K562 (cell line): Measurements from ENCODE around the gene MYADM. TPM values are rescaled to one million over a fixed set of nuclear protein-coding genes. Genes with fewer than 3 reads are reported as not detected.

Experiments
- ATAC-seq: fragments of 200-7000 bp; cut with Tn5 transposase; 3 replicates; pipeline ENCODE4 v1.9.1; 2020; ENCODE audit warnings: moderate library complexity
- BruUV-seq: library from RNA; stranded (reverse); fragments of 400-500 nt; replicated peaks from 2 replicates; lab custom pipeline; 2021; lab: Mats Ljungman, UMichigan
- CTCF ChIA-PET: fragments of 300-600 bp; formaldehyde crosslinking; extraction: SDS; loops from one replicate; lab custom pipeline; 2021; ENCODE audit warnings: low intra/inter-chr PET ratio; lab: Yijun Ruan, JAX
- POLR2A ChIA-PET: fragments of 300-600, 350-650 bp; sonication (Branson Sonifier 250); formaldehyde crosslinking; extraction: SDS; loops from one replicate; lab custom pipeline; 2021; ENCODE audit warnings: antibody characterized with exemption, inconsistent platforms; lab: Yijun Ruan, JAX
- DNase-seq, 4 experiments: peaks; one replicate each; pipeline versions ENCODE4 v3.0.0 to v3.0.0-alpha.2; 2011 to 2018; ENCODE audit warnings: low spot score in 3 of 4, mixed read lengths in 3 of 4; ENCODE audit errors: extremely low read depth in 1 of 4
- FAIRE-seq: peaks from 2 replicates; lab custom pipeline; 2011; peaks lifted over from hg19 to GRCh38; lab: Jason Lieb, UNC
- H2AFZ ChIP-seq: 2 replicates; pipeline ENCODE4 v1.6.0; 2011; ENCODE audit warnings: low read depth, low read length, control low read depth, inconsistent platforms
- H3K27ac ChIP-seq: fragments of 200-600 bp; 3 replicates; pipeline ENCODE4 v1.8.0; 2011; ENCODE audit warnings: low read depth, mild to moderate bottlenecking, control low read depth, inconsistent platforms, low read length, moderate library complexity, mixed read lengths; ENCODE audit errors: extremely low read depth
- H3K27me3 ChIP-seq, 2 experiments: fragments of 300-600 bp in 1 of 2; 2 replicates in 1 of 2; 3 replicates in 1 of 2; pipeline versions ENCODE4 v1.6.0 to v1.8.0; 2011; ENCODE audit warnings: inconsistent platforms in 2 of 2, low read length in 2 of 2, mild to moderate bottlenecking in 1 of 2, mixed read lengths in 1 of 2, moderate library complexity in 1 of 2; ENCODE audit not compliant: control insufficient read depth in 2 of 2, insufficient read depth in 2 of 2
- H3K36me3 ChIP-seq: fragments of 300-600 bp; 3 replicates; pipeline ENCODE4 v1.8.0; 2011; ENCODE audit warnings: mild to moderate bottlenecking, low read length, inconsistent platforms; ENCODE audit not compliant: control insufficient read depth, insufficient read depth
- H3K4me1 ChIP-seq, 2 experiments: fragments of 200-600 bp in 1 of 2; replicated peaks in 1 of 2; 2 replicates in 1 of 2; 3 replicates in 1 of 2; pipeline versions ENCODE4 v1.5.1 to v1.8.0; 2011; ENCODE audit warnings: inconsistent platforms in 2 of 2, low read length in 2 of 2, mild to moderate bottlenecking in 1 of 2, mixed read lengths in 1 of 2, moderate library complexity in 1 of 2; ENCODE audit not compliant: control insufficient read depth in 2 of 2, insufficient read depth in 2 of 2
- H3K4me2 ChIP-seq: 2 replicates; pipeline ENCODE4 v1.6.1; 2011; ENCODE audit warnings: low read length, control low read depth, inconsistent platforms, mixed read lengths; ENCODE audit not compliant: insufficient read depth
- H3K4me3 ChIP-seq: fragments of 200-600 bp; sonication (generic), shearing (Covaris generic); 2 replicates; pipeline ENCODE4 v1.5.1; 2016; ENCODE audit warnings: control low read depth, inconsistent platforms
- H3K79me2 ChIP-seq: fragments of 200-600 bp; 3 replicates; pipeline ENCODE4 v1.8.0; 2011; ENCODE audit warnings: low read length, inconsistent platforms; ENCODE audit not compliant: control insufficient read depth, insufficient read depth
- H3K9ac ChIP-seq, 2 experiments: 2 replicates each; pipeline versions ENCODE4 v1.6.0 to v1.6.1; 2011; ENCODE audit warnings: low read depth in 2 of 2, low read length in 2 of 2, control low read depth in 1 of 2, inconsistent platforms in 1 of 2, mild to moderate bottlenecking in 1 of 2, mixed read lengths in 1 of 2; ENCODE audit not compliant: insufficient read depth in 1 of 2
- H3K9me1 ChIP-seq: one replicate; pipeline ENCODE4 v1.6.0; 2011; ENCODE audit warnings: inconsistent platforms, mild to moderate bottlenecking, low read length, moderate library complexity; ENCODE audit not compliant: control insufficient read depth, insufficient read depth
- H3K9me3 ChIP-seq: replicated peaks from 2 replicates; pipeline ENCODE4 v1.5.1; 2011; ENCODE audit warnings: low read depth, low read length, inconsistent platforms; ENCODE audit not compliant: control insufficient read depth, insufficient read depth
- H4K20me1 ChIP-seq: replicated peaks from 2 replicates; pipeline ENCODE4 v1.6.1; 2011; ENCODE audit warnings: low read length, inconsistent platforms, mixed read lengths; ENCODE audit not compliant: control insufficient read depth, insufficient read depth
- ADNP ChIP-seq: fragments of 200-800 bp; sonication (Bioruptor generic); IDR thresholded peaks from 2 replicates; pipeline ENCODE4 v1.6.1; 2016; ENCODE audit warnings: missing genetic modification characterization, missing compliant biosample characterization
- ATF7 ChIP-seq: fragments of 450-650 bp; IDR thresholded peaks from 2 replicates; pipeline ENCODE4 v1.7.1; 2014; ENCODE audit warnings: mild to moderate bottlenecking, moderate library complexity
- CTBP1 ChIP-seq: fragments of 450-650 bp; IDR thresholded peaks from 2 replicates; pipeline ENCODE4 v1.6.1; 2016; ENCODE audit warnings: borderline replicate concordance
- DACH1 ChIP-seq: fragments of 450-650 bp; IDR thresholded peaks from 2 replicates; pipeline ENCODE4 v1.6.1; 2018; ENCODE audit not compliant: partially characterized antibody
- DDX20 ChIP-seq: fragments of 450-650 bp; IDR thresholded peaks from 2 replicates; pipeline ENCODE4 v1.6.1; 2016; ENCODE audit warnings: missing genetic modification characterization, low read depth, mild to moderate bottlenecking, missing compliant biosample characterization, moderate library complexity
- FOXA1 ChIP-seq: fragments of 450-650 bp; IDR thresholded peaks from 2 replicates; pipeline ENCODE4 v1.6.1; 2016; ENCODE audit warnings: mild to moderate bottlenecking, borderline replicate concordance
- FUS ChIP-seq: fragments of 200-400 bp; formaldehyde crosslinking; optimal IDR thresholded peaks from 2 replicates; pipeline ENCODE3; 2017; ENCODE audit warnings: low read depth, low read length
- HOXB6 ChIP-seq: fragments of 250-450 bp; sonication (Bioruptor Pico); IDR thresholded peaks from 2 replicates; pipeline ENCODE4 v1.5.1; 2022; ENCODE audit warnings: mild to moderate bottlenecking, borderline replicate concordance
- KLF6 ChIP-seq: fragments of 250-450 bp; sonication (Bioruptor Pico); IDR thresholded peaks from 2 replicates; pipeline ENCODE4 v1.4.0; 2020; ENCODE audit warnings: mild to moderate bottlenecking, moderate library complexity, borderline replicate concordance
- NFE2 ChIP-seq: IDR thresholded peaks from 2 replicates; pipeline ENCODE4 v1.6.1; 2014; ENCODE audit warnings: antibody characterized with exemption, low read depth
- NRF1 ChIP-seq, 2 experiments: fragments of 450-650 bp; IDR thresholded peaks in 1 of 2; conservative IDR thresholded peaks in 1 of 2; 2 replicates each; pipeline ENCODE4 v1.6.1; 2014; ENCODE audit warnings: mild to moderate bottlenecking in 2 of 2
- PHF20 ChIP-seq: fragments of 450-650 bp; IDR thresholded peaks from 2 replicates; pipeline ENCODE4 v1.6.1; 2018; ENCODE audit not compliant: partially characterized antibody
- PHF21A ChIP-seq: fragments of 450-650 bp; IDR thresholded peaks from 2 replicates; pipeline ENCODE4 v1.6.1; 2017; ENCODE audit warnings: low read depth, borderline replicate concordance
- POLR3A ChIP-seq: IDR thresholded peaks from 2 replicates; pipeline ENCODE4 v1.6.1; 2011; ENCODE audit warnings: borderline replicate concordance, mild to moderate bottlenecking, moderate library complexity; ENCODE audit not compliant: insufficient read length, insufficient read depth; ENCODE audit errors: extremely low read depth
- PURB ChIP-seq: sonication (generic); formaldehyde crosslinking; IDR thresholded peaks from 2 replicates; pipeline ENCODE4 v1.9.0; 2021; ENCODE audit warnings: low read depth, mild to moderate bottlenecking, missing genetic modification reagents
- RBFOX2 ChIP-seq: fragments of 200-400 bp; formaldehyde crosslinking; IDR thresholded peaks from 2 replicates; pipeline ENCODE4 v1.6.1; 2017; ENCODE audit warnings: low read depth, mild to moderate bottlenecking, low read length, moderate library complexity
- RCOR1 ChIP-seq, 2 experiments: IDR thresholded peaks; 2 replicates each; pipeline ENCODE4 v1.6.1; 2012; ENCODE audit warnings: low read depth in 2 of 2, low read length in 2 of 2, borderline replicate concordance in 1 of 2, improper control_type of control experiment in 1 of 2
- TCF3 ChIP-seq: sonication (generic); formaldehyde crosslinking; IDR thresholded peaks from 2 replicates; pipeline ENCODE4 v1.4.0; 2020; ENCODE audit warnings: mild to moderate bottlenecking, missing genetic modification reagents
- TSC22D4 ChIP-seq: fragments of 450-650 bp; IDR thresholded peaks from 2 replicates; pipeline ENCODE4 v1.6.1; 2016; ENCODE audit warnings: missing genetic modification characterization, missing biosample characterization, control low read depth
- ZSCAN29 ChIP-seq: fragments of 450-650 bp; IDR thresholded peaks from 2 replicates; pipeline ENCODE4 v1.6.1; 2017
- WGBS: fragments of 100-300 bp; shearing (Covaris generic); methylation state at CpG from one replicate; pipeline ENCODE4 v1.1.6; 2016; ENCODE audit warnings: low coverage, mixed read lengths; ENCODE audit not compliant: insufficient coverage; ENCODE audit errors: missing lambda C conversion rate; 5-methylcytosine and 5-hydroxymethylcytosine counted together
- in situ Hi-C: fragments of 300-500 bp; cut with MboI; formaldehyde crosslinking; loops from 4 replicates; pipeline ENCODE4 v1.15.0; 2018; ENCODE audit warnings: inconsistent platforms, mixed read lengths
- intact Hi-C: fragments of 100-400 bp; cut with micrococcal nuclease; formaldehyde crosslinking; loops from 2 replicates; pipeline ENCODE4 v1.14.2; 2022
- polyA plus RNA-seq, 8 experiments: library from polyadenylated mRNA; depleted of rRNA in 4 of 8; stranded (reverse) in 5 of 8; unstranded in 3 of 8; fragments of >200 nt; fragmentation: Nextera tagmentation in 2 of 8; fragmentation: Illumina TruSeq in 1 of 8; extraction: Ambion mirVana in 2 of 8; extraction: Trizol in 1 of 8; gene quantifications; 2 replicates each; pipeline versions ENCODE4 v1.2.1 to v1.2.3, GENCODE V29; 2011 to 2014; ENCODE audit warnings: inconsistent platforms in 1 of 8, missing spikeins in 1 of 8
- total RNA-seq, 7 experiments: library from RNA; depleted of rRNA in 6 of 7; stranded (reverse); fragments of >200 nt in 6 of 7; fragmentation: Illumina TruSeq in 2 of 7; extraction: Trizol in 2 of 7; gene quantifications; 2 replicates each; pipeline versions ENCODE4 v1.2.1 to v1.2.3, GENCODE V29; 2011 to 2021; ENCODE audit warnings: low replicate concordance in 1 of 7
- TF ChIP-seq, protein P1 (sequence below): IDR thresholded peaks from 2 replicates; pipeline ENCODE4 v1.6.1; 2011; ENCODE audit not compliant: insufficient read length; ENCODE audit errors: extremely low read depth
- TF ChIP-seq, protein P2 (sequence below): fragments of 250-450 bp; sonication (Bioruptor Pico); IDR thresholded peaks from 2 replicates; pipeline ENCODE4 v1.8.0; 2022; ENCODE audit warnings: moderate library complexity, mild to moderate bottlenecking, inconsistent platforms
- TF ChIP-seq, protein P3 (sequence below): sonication (generic); formaldehyde crosslinking; IDR thresholded peaks from 2 replicates; pipeline ENCODE4 v1.8.0; 2022; ENCODE audit warnings: mild to moderate bottlenecking, missing genetic modification reagents

The MYADM gene
- total and polyA plus RNA-seq, 9 of the 15 experiments (the other 6 are each of a cell fraction or from before 2014, with no cell fraction given): 4.5 to 70.3 (median 14.4) TPM

DNA sequence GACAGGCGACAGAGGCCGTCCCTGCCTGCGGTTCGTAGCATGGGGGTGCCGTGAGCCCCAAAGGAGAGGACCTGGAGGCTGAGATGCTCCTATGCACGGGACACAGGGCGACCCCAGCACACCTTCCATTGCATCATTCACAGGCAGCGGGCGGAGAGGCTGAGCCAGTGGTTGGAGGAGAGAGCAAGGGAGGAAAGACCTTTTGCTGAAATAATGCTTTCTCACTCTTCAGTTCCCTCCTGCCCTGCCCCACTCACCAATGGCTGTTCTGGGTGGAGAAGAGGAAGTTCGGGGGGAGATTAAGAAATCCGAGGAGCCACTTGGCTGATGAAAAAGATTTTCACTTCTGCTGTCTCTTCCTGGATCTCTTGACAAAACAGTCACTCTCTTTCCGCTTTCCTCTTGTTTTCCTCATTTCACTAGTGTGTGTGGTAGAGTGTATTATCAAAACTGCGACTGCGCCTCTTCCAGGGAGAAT is 43.5 kb upstream of the MYADM start, which contains the start of gene NLRP12:
NLRP12 (minus strand) TSS at position 181 of the 478 bp plus-strand sequence; CDS start at position 41, 140 bp downstream.
- DNase-seq: no peak
- Histone ChIP-seq H3K4me2 (0 out of 2 replicates have a peak within 1 kb of the TSS, but pooled peaks have one; percentile 18), H3K9me3 (no peaks in the 10 kb centered on the region), H3K9ac (peak within 1 kb of the TSS in 1 of 2 experiments; percentile 64; a peak in 1 of 4 replicates), H2AFZ (no peak within 1 kb of the TSS), H3K27me3 (peaks cover 4 to 26% of the 10 kb centered on the region in 2 experiments; a peak in 3 of 5 replicates), H3K4me1 (no peaks in the 10 kb centered on the region; a peak in 1 of 5 replicates), H3K27ac (no peak within 1 kb of the TSS), H3K36me3 (no peaks in the 10 kb centered on the region), H3K79me2 (no peaks in the 10 kb centered on the region), H4K20me1 (no peaks in the 10 kb centered on the region), H3K4me3 (no peak within 1 kb of the TSS), H3K9me1 (no peaks in the 10 kb centered on the region)
- in situ Hi-C loops: no loop called here
- intact Hi-C loops: no loop called here
- POLR2A ChIA-PET: no interaction called here
- CTCF ChIA-PET: no interaction called here
- peak; percentile 78 for ATAC-seq
- BruUV-seq: no TSS peak
- WGBS: under 1% methylated on average over 14 of the region's 14 CpGs
- no peak for FAIRE-seq
- TF ChIP-seq RCOR1 (IDR thresholded peaks at IDR 0.05; ENCODE audit: borderline replicate concordance in 1 of 2, low read depth in 2 of 2, low read length in 2 of 2) (0 out of 4 replicates have a peak, but pooled peaks of 1 of the 2 experiments have one; percentile 35), ADNP (tag) (no peak), ATF7 (0 out of 2 replicates have a peak, but pooled peaks have one; percentile 33), PURB (CRISPR knock-in tag) (no peak), NFE2 (peak; percentile 67), CTBP1 (peak; percentile 39; the same call in 1 of the 2 replicates), RBFOX2 (0 out of 2 replicates have a peak, but pooled peaks have one; percentile 16), PHF21A (no peak), HOXB6 (CRISPR knock-in tag) (no peak), POLR3A (no peak), PHF20 (no peak), DDX20 (tag) (no peak), FOXA1 (no peak), TSC22D4 (tag) (no peak), ZSCAN29 (no peak), FUS (no peak), NRF1 (conservative IDR thresholded peaks at IDR 0.05 in 1 of 2, IDR thresholded peaks at IDR 0.05 in 1 of 2) (0 out of 4 replicates have a peak, but pooled peaks of 1 of the 2 experiments have one; percentile 7), TCF3 (CRISPR knock-in tag) (no peak), DACH1 (no peak), KLF6 (CRISPR knock-in tag) (no peak)
- TF ChIP-seq, protein P1, sequence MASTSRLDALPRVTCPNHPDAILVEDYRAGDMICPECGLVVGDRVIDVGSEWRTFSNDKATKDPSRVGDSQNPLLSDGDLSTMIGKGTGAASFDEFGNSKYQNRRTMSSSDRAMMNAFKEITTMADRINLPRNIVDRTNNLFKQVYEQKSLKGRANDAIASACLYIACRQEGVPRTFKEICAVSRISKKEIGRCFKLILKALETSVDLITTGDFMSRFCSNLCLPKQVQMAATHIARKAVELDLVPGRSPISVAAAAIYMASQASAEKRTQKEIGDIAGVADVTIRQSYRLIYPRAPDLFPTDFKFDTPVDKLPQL: no peak
- TF ChIP-seq, protein P2, sequence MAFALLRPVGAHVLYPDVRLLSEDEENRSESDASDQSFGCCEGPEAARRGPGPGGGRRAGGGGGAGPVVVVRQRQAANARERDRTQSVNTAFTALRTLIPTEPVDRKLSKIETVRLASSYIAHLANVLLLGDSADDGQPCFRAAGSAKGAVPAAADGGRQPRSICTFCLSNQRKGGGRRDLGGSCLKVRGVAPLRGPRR (CRISPR knock-in tag): no peak
- TF ChIP-seq, protein P3, sequence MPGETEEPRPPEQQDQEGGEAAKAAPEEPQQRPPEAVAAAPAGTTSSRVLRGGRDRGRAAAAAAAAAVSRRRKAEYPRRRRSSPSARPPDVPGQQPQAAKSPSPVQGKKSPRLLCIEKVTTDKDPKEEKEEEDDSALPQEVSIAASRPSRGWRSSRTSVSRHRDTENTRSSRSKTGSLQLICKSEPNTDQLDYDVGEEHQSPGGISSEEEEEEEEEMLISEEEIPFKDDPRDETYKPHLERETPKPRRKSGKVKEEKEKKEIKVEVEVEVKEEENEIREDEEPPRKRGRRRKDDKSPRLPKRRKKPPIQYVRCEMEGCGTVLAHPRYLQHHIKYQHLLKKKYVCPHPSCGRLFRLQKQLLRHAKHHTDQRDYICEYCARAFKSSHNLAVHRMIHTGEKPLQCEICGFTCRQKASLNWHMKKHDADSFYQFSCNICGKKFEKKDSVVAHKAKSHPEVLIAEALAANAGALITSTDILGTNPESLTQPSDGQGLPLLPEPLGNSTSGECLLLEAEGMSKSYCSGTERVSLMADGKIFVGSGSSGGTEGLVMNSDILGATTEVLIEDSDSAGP: no peak
